CD14-positive monocyte (primary cell): Measurements from ENCODE around the gene ADSS1. TPM values are rescaled to one million over a fixed set of nuclear protein-coding genes. Genes with fewer than 3 reads are reported as not detected.

Source experiments
- DNase-seq, 3 donors: peaks; one replicate each; pipeline ENCODE4 v3.0.0-alpha.2; 2011 to 2022
- H2AFZ ChIP-seq: 2 replicates; pipeline ENCODE4 v1.6.0; 2012; ENCODE audit warnings: mild to moderate bottlenecking, low read depth, low read length, inconsistent platforms; ENCODE audit not compliant: insufficient read depth, poor library complexity, severe bottlenecking
- H3K27ac ChIP-seq, 2 donors: 1 replicate in 1 of 2; 2 replicates in 1 of 2; pipeline ENCODE4 v1.5.1; 2012 to 2013; ENCODE audit warnings: low read length in 2 of 2, control low read depth in 1 of 2, inconsistent platforms in 1 of 2, low read depth in 1 of 2, mild to moderate bottlenecking in 1 of 2
- H3K27me3 ChIP-seq, 2 donors: one replicate each; pipeline versions ENCODE4 v1.6.0 to v1.6.1; 2011 to 2013; ENCODE audit warnings: low read length in 2 of 2; ENCODE audit not compliant: control insufficient read depth in 2 of 2, insufficient read depth in 2 of 2
- H3K36me3 ChIP-seq, 2 donors: replicated peaks in 1 of 2; 1 replicate in 1 of 2; 2 replicates in 1 of 2; pipeline versions ENCODE4 v1.5.1 to v1.6.1; 2012 to 2013; ENCODE audit warnings: low read length in 2 of 2, control low read depth in 1 of 2, inconsistent platforms in 1 of 2, mild to moderate bottlenecking in 1 of 2; ENCODE audit not compliant: insufficient read depth in 2 of 2, control insufficient read depth in 1 of 2
- H3K4me1 ChIP-seq, 2 donors: 1 replicate in 1 of 2; 2 replicates in 1 of 2; pipeline versions ENCODE4 v1.5.1 to v1.6.1; 2012 to 2013; ENCODE audit warnings: low read length in 2 of 2, control low read depth in 1 of 2, inconsistent platforms in 1 of 2, mild to moderate bottlenecking in 1 of 2, moderate library complexity in 1 of 2; ENCODE audit not compliant: insufficient read depth in 2 of 2, control insufficient read depth in 1 of 2
- H3K4me2 ChIP-seq: replicated peaks from 2 replicates; pipeline ENCODE3; 2012; ENCODE audit warnings: low read length, moderate library complexity, mild to moderate bottlenecking; ENCODE audit not compliant: poor library complexity, severe bottlenecking; ENCODE audit errors: extremely low read depth
- H3K4me3 ChIP-seq, 3 experiments: fragments of 200-600 bp in 1 of 3; sonication (generic) in 1 of 3; replicated peaks in 1 of 3; 1 replicate in 2 of 3; 2 replicates in 1 of 3; pipeline ENCODE4 v1.5.1; 2011 to 2013; ENCODE audit warnings: low read length in 3 of 3, mild to moderate bottlenecking in 3 of 3, control low read depth in 2 of 3, low read depth in 2 of 3, inconsistent platforms in 1 of 3, moderate library complexity in 1 of 3
- H3K79me2 ChIP-seq: 2 replicates; pipeline ENCODE4 v1.6.0; 2012; ENCODE audit warnings: mild to moderate bottlenecking, control low read depth, inconsistent platforms, low read length, moderate library complexity; ENCODE audit not compliant: insufficient read depth
- H3K9ac ChIP-seq: 2 replicates; pipeline ENCODE4 v1.6.0; 2017; ENCODE audit warnings: low read length, mild to moderate bottlenecking; ENCODE audit not compliant: insufficient read depth, poor library complexity, severe bottlenecking
- H3K9me3 ChIP-seq, 2 donors: replicated peaks in 1 of 2; 1 replicate in 1 of 2; 2 replicates in 1 of 2; pipeline versions ENCODE4 v1.5.1 to v1.6.1; 2012 to 2013; ENCODE audit warnings: low read length in 2 of 2, control low read depth in 1 of 2; ENCODE audit not compliant: control insufficient read depth in 1 of 2, insufficient read depth in 1 of 2
- H4K20me1 ChIP-seq: 2 replicates; pipeline ENCODE4 v1.6.0; 2012; ENCODE audit warnings: mild to moderate bottlenecking, low read length, control low read depth, moderate library complexity; ENCODE audit not compliant: insufficient read depth
- H3K27ac Mint-ChIP-seq, 7 donors: one replicate each; pipeline ENCODE4 v1.8.0; 2020; ENCODE audit warnings: mild to moderate bottlenecking in 7 of 7, mixed read lengths in 7 of 7, moderate library complexity in 6 of 7, inconsistent platforms in 2 of 7
- H3K27me3 Mint-ChIP-seq, 3 donors: one replicate each; pipeline ENCODE4 v1.8.0; 2021 to 2022; ENCODE audit warnings: low read depth in 3 of 3, mild to moderate bottlenecking in 3 of 3, mixed read lengths in 3 of 3, moderate library complexity in 3 of 3, inconsistent platforms in 1 of 3
- H3K36me3 Mint-ChIP-seq, 2 donors: one replicate each; pipeline ENCODE4 v1.8.0; 2020; ENCODE audit warnings: mixed read lengths in 2 of 2, inconsistent platforms in 1 of 2, mild to moderate bottlenecking in 1 of 2
- H3K4me1 Mint-ChIP-seq: one replicate; pipeline ENCODE4 v1.8.0; 2020; ENCODE audit warnings: mild to moderate bottlenecking, mixed read lengths
- H3K4me3 Mint-ChIP-seq, 2 donors: one replicate each; pipeline ENCODE4 v1.8.0; 2020; ENCODE audit warnings: mild to moderate bottlenecking in 2 of 2, mixed read lengths in 2 of 2, moderate library complexity in 1 of 2
- H3K9me3 Mint-ChIP-seq, 7 donors: one replicate each; pipeline ENCODE4 v1.8.0; 2020 to 2022; ENCODE audit warnings: mixed read lengths in 7 of 7, mild to moderate bottlenecking in 6 of 7, moderate library complexity in 6 of 7, inconsistent platforms in 2 of 7
- WGBS: methylation state at CpG from one replicate; pipeline ENCODE4 v1.1.5; 2013; ENCODE audit warnings: missing lambda C conversion rate; ENCODE audit not compliant: insufficient coverage; 5-methylcytosine and 5-hydroxymethylcytosine counted together
- intact Hi-C, 2 donors: fragments of 100-400 bp; cut with micrococcal nuclease; formaldehyde crosslinking; loops; one replicate each; pipeline versions ENCODE4 v1.15.0 to v1.15.1; 2023
- polyA plus RNA-seq, 3 donors: library from polyadenylated mRNA; depleted of rRNA in 1 of 3; unstranded in 2 of 3; stranded (reverse) in 1 of 3; fragments of 300-500 nt in 2 of 3; fragments of >200 nt in 1 of 3; fragmentation: Illumina TruSeq in 2 of 3; gene quantifications; 1 replicate in 2 of 3; 2 replicates in 1 of 3; pipeline ENCODE4 v1.2.3, GENCODE V29; 2012 to 2021
- TF ChIP-seq, protein P1 (sequence below): fragments of 200-600 bp; IDR thresholded peaks from one replicate; pipeline ENCODE4 v1.8.0; 2022; ENCODE audit warnings: antibody characterized with exemption, mild to moderate bottlenecking

The ADSS1 gene
- polyA plus RNA-seq, 3 donors: 0.61 to 3.7 (median 0.64) TPM

DNA sequence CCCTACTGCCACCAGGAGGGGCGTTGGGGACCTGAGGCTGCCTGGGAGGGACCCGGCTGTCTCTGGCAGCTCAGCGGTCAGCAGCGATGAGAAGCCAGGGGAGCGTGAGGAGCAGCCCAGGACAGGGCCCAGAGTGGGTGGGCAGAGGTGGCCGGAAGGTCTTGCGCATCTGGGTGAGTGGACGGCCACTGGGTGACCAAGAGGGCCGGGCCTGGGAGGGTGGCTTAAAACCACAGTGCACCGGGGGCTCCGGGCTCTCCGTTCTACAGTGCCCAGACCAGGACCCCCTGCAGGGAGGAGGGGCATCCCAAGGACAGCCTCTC is 24.6 kb upstream of the ADSS1 start:
- no peak overlapping the region for H3K4me3 ChIP-seq
- TF ChIP-seq, protein P1, sequence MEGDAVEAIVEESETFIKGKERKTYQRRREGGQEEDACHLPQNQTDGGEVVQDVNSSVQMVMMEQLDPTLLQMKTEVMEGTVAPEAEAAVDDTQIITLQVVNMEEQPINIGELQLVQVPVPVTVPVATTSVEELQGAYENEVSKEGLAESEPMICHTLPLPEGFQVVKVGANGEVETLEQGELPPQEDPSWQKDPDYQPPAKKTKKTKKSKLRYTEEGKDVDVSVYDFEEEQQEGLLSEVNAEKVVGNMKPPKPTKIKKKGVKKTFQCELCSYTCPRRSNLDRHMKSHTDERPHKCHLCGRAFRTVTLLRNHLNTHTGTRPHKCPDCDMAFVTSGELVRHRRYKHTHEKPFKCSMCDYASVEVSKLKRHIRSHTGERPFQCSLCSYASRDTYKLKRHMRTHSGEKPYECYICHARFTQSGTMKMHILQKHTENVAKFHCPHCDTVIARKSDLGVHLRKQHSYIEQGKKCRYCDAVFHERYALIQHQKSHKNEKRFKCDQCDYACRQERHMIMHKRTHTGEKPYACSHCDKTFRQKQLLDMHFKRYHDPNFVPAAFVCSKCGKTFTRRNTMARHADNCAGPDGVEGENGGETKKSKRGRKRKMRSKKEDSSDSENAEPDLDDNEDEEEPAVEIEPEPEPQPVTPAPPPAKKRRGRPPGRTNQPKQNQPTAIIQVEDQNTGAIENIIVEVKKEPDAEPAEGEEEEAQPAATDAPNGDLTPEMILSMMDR: no peak
- DNase-seq: no peak
- no peaks in the 10 kb centered on the region for H3K27me3 ChIP-seq
- peaks cover 0 to 2% (median 0%) of the 10 kb centered on the region in 7 donors for H3K9me3 Mint-ChIP-seq
- no peak overlapping the region for H3K27ac ChIP-seq
- H3K9me3 ChIP-seq: no peaks in the 10 kb centered on the region
- H4K20me1 ChIP-seq: peaks cover 32% of the 10 kb centered on the region
- H3K4me3 Mint-ChIP-seq: no peak overlapping the region
- intact Hi-C loops: no loop called here
- no peak overlapping the region for H3K9ac ChIP-seq
- H2AFZ ChIP-seq: no peak overlapping the region
- H3K4me1 Mint-ChIP-seq: peaks cover 19% of the 10 kb centered on the region
- no peak overlapping the region for H3K4me2 ChIP-seq
- no peaks in the 10 kb centered on the region for H3K79me2 ChIP-seq
- peaks cover 11 to 18% of the 10 kb centered on the region in 2 donors for H3K4me1 ChIP-seq
- H3K27ac Mint-ChIP-seq: no peak overlapping the region
- H3K36me3 ChIP-seq: peaks cover 12 to 28% of the 10 kb centered on the region in 2 donors
- H3K36me3 Mint-ChIP-seq: peaks cover 20 to 33% of the 10 kb centered on the region in 2 donors
- H3K27me3 Mint-ChIP-seq: peaks cover 0 to 2% (median 0%) of the 10 kb centered on the region in 3 donors
- 96% methylated on average over 12 of the region's 12 CpGs for WGBS

DNA sequence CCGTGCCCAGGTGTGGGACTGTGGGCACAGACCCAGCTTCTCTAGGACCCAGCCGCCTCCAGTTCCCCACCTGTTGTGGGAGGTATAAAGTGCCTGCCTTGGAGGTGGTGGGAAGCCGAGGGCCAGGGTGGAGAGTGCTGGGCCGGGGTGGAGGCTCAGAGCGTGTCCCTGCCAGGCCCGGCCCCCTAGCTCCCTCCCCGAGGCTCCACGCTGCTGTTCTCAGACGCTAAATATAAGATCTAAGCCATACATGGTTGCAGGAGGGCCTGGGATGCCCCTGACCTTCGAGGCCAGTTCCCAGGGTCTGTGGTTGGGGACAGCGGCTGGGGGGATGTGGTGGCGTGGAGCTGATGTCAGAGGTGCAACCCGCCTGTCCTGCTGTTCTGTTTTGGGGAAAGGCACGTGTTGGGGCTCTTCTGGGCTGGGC is 23.8 kb upstream of the ADSS1 start:
- H3K27ac Mint-ChIP-seq: no peak overlapping the region
- no peak for DNase-seq
- WGBS: 76% methylated on average over 13 of the region's 14 CpGs
- H3K27me3 Mint-ChIP-seq: peaks cover 0 to 2% (median 0%) of the 10 kb centered on the region in 3 donors
- no peak overlapping the region for H3K4me3 ChIP-seq
- no peak overlapping the region for H3K4me2 ChIP-seq
- peaks cover 23% of the 10 kb centered on the region for H4K20me1 ChIP-seq
- peaks cover 10% of the 10 kb centered on the region for H3K4me1 Mint-ChIP-seq
- H3K79me2 ChIP-seq: no peaks in the 10 kb centered on the region
- TF ChIP-seq, protein P1: no peak
- H3K4me1 ChIP-seq: peaks cover 5 to 10% of the 10 kb centered on the region in 2 donors
- H3K9me3 Mint-ChIP-seq: peaks cover 0 to 2% (median 0%) of the 10 kb centered on the region in 7 donors
- H3K36me3 ChIP-seq: peaks cover 12 to 30% of the 10 kb centered on the region in 2 donors
- intact Hi-C loops: no loop called here
- H3K9me3 ChIP-seq: no peaks in the 10 kb centered on the region
- H3K27me3 ChIP-seq: no peaks in the 10 kb centered on the region
- H3K4me3 Mint-ChIP-seq: no peak overlapping the region
- peaks cover 20 to 36% of the 10 kb centered on the region in 2 donors for H3K36me3 Mint-ChIP-seq
- H3K27ac ChIP-seq: no peak overlapping the region
- no peak overlapping the region for H3K9ac ChIP-seq
- H2AFZ ChIP-seq: no peak overlapping the region
